ENCODE measurements around the gene DDHD1.

The DDHD1 gene

GRCh38 chr14:53027562-53027961 lies 125.6 kb downstream of the DDHD1 start:
- DNase-seq: no peak

- no peak for DNase-seq
These were observed 126.1 kb downstream of the DDHD1 start for GRCh38 chr14:53027041-53027440.

GRCh38 chr14:53023325-53023724 lies 129.8 kb downstream of the DDHD1 start:
- DNase-seq: no peak

- no peak for DNase-seq
These were observed 130.5 kb downstream of the DDHD1 start for GRCh38 chr14:53022593-53022992.

GRCh38 chr14:53020193-53020932 lies 132.8 kb downstream of the DDHD1 start:
- DNase-seq: no peak

- no peak for DNase-seq
These were observed 133.7 kb downstream of the DDHD1 start for GRCh38 chr14:53019406-53019805.

GRCh38 chr14:53017837-53018236 lies 135.3 kb downstream of the DDHD1 start:
- no peak for DNase-seq

GRCh38 chr14:53016919-53017318 lies 136.2 kb downstream of the DDHD1 start:
- DNase-seq: no peak

- DNase-seq: no peak
These were observed 136.6 kb downstream of the DDHD1 start for GRCh38 chr14:53016491-53016890.

GRCh38 chr14:53011053-53011462 lies 142.1 kb downstream of the DDHD1 start:
- DNase-seq: no peak

GRCh38 chr14:53010193-53011040 lies 142.7 kb downstream of the DDHD1 start:
- DNase-seq: no peak

- DNase-seq: no peak
These were observed 146.1 kb downstream of the DDHD1 start for GRCh38 chr14:53006931-53007562.

GRCh38 chr14:53004976-53005375 lies 148.1 kb downstream of the DDHD1 start:
- DNase-seq: no peak

- DNase-seq: no peak
These were observed 149.3 kb downstream of the DDHD1 start for GRCh38 chr14:53003776-53004175.

- DNase-seq: no peak
These were observed 150.5 kb downstream of the DDHD1 start for GRCh38 chr14:53002576-53002975.

- no peak for DNase-seq
These were observed 151.2 kb downstream of the DDHD1 start for GRCh38 chr14:53001787-53002378.

- DNase-seq: no peak
These were observed 154.6 kb downstream of the DDHD1 start for GRCh38 chr14:52998376-52999015.

GRCh38 chr14:52996493-52996892 lies 156.6 kb downstream of the DDHD1 start:
- no peak for DNase-seq

- no peak for DNase-seq
These were observed 157.1 kb downstream of the DDHD1 start for GRCh38 chr14:52995998-52996397.

GRCh38 chr14:52992236-52992870 lies 160.8 kb downstream of the DDHD1 start:
- DNase-seq: no peak

- no peak for DNase-seq
These were observed 165.0 kb downstream of the DDHD1 start for GRCh38 chr14:52988139-52988538.

- DNase-seq: peak; percentile 4
These were observed 165.6 kb downstream of the DDHD1 start for GRCh38 chr14:52987514-52987913.

Data from NCI-H2171 treated with DMSO at 0.1 percent for 48 hours (cell line).